ENCODE measurements around the gene DDIT4. TPM values are rescaled to one million over a fixed set of nuclear protein-coding genes. Genes with fewer than 3 reads are reported as not detected.
"Not testable (repeated sequence)": the region's sequence is repeated elsewhere in the genome, so short reads cannot be mapped to it uniquely, and the experiment has no call there.

DDIT4 gene
- total and polyA plus RNA-seq, 2 experiments from 2014 or later = 114 to 136 TPM

DNA sequence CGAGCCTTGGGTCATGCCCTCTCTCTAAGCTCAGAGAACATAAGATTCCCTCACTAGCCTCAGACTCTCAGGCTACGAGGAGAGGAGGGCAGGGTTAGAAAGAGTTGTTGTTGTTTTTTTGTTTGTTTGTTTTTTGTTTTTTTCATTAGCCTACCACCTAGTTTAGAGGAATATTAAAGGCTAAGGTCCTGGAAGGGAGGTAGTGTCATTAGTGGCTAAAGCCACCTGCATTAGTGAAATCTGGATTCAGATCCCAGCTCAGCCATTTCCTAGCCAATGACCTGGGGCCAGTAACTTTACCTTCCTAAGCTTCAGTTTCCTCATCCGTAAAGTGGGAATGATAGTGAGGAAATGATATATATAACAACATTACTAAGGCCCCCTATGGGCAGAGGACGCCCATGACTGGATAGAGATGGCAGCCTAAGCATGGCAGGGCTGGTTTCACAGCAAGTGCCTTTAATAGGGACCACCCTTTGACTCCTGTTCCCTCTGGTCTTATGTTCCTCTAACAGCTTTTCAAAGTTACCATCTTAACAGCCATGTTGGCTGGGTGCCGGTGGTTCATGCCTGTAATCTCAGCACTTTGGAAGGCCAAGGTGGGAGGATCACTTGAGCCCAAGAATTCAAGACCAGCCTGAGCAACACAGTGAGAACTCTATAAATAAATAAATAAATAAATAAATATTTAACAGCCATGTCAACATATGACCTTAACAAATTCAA lies 5.1 kb downstream of the DDIT4 start:
- no peak overlapping the region for H3K27ac ChIP-seq (ENCODE audit: low read depth)
- peaks cover 27% of the 10 kb centered on the region for H3K36me3 Mint-ChIP-seq (ENCODE audit: low read depth)
- H3K9me2 ChIP-seq (ENCODE audit: insufficient read depth) = no peaks in the 10 kb centered on the region
- no peak overlapping the region for H3K27ac Mint-ChIP-seq
- H3K9me3 Mint-ChIP-seq = no peaks in the 10 kb centered on the region
- no peak overlapping the region for H3K4me3 Mint-ChIP-seq
- peaks cover 16% of the 10 kb centered on the region for H3K27me3 Mint-ChIP-seq (ENCODE audit: insufficient read depth, low read depth, poor library complexity)
- peaks cover 21% of the 10 kb centered on the region for H3K79me2 ChIP-seq (replicated peaks; ENCODE audit: insufficient read depth)
- ATAC-seq (no peak), DNase-seq (ENCODE audit: low spot score) (no peak)
- H3K36me3 ChIP-seq (ENCODE audit: insufficient read depth) = peaks cover 6% of the 10 kb centered on the region
- no peak overlapping the region for H3K4me2 ChIP-seq
- peaks cover 19% of the 10 kb centered on the region; the same call in 1 of the 2 replicates for H3F3A ChIP-seq (replicated peaks; ENCODE audit: low read depth)
- TF ChIP-seq CREB1 (CRISPR knock-in tag; IDR thresholded peaks at IDR 0.05; ENCODE audit: low read depth) (no peak), STAT1 (IDR thresholded peaks at IDR 0.05; ENCODE audit: unreplicated experiment) (no peak), EZH2phosphoT487 (IDR thresholded peaks at IDR 0.05; ENCODE audit: unreplicated experiment) (no peak), EZH2 (IDR thresholded peaks at IDR 0.05; ENCODE audit: low read depth, unreplicated experiment) (no peak), ZNF331 (CRISPR knock-in tag; IDR thresholded peaks at IDR 0.05; ENCODE audit: low read depth) (no peak)
- TF ChIP-seq, protein P1, sequence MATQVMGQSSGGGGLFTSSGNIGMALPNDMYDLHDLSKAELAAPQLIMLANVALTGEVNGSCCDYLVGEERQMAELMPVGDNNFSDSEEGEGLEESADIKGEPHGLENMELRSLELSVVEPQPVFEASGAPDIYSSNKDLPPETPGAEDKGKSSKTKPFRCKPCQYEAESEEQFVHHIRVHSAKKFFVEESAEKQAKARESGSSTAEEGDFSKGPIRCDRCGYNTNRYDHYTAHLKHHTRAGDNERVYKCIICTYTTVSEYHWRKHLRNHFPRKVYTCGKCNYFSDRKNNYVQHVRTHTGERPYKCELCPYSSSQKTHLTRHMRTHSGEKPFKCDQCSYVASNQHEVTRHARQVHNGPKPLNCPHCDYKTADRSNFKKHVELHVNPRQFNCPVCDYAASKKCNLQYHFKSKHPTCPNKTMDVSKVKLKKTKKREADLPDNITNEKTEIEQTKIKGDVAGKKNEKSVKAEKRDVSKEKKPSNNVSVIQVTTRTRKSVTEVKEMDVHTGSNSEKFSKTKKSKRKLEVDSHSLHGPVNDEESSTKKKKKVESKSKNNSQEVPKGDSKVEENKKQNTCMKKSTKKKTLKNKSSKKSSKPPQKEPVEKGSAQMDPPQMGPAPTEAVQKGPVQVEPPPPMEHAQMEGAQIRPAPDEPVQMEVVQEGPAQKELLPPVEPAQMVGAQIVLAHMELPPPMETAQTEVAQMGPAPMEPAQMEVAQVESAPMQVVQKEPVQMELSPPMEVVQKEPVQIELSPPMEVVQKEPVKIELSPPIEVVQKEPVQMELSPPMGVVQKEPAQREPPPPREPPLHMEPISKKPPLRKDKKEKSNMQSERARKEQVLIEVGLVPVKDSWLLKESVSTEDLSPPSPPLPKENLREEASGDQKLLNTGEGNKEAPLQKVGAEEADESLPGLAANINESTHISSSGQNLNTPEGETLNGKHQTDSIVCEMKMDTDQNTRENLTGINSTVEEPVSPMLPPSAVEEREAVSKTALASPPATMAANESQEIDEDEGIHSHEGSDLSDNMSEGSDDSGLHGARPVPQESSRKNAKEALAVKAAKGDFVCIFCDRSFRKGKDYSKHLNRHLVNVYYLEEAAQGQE (IDR thresholded peaks at IDR 0.05; ENCODE audit: unreplicated experiment) = no peak
- TF ChIP-seq, protein P2, sequence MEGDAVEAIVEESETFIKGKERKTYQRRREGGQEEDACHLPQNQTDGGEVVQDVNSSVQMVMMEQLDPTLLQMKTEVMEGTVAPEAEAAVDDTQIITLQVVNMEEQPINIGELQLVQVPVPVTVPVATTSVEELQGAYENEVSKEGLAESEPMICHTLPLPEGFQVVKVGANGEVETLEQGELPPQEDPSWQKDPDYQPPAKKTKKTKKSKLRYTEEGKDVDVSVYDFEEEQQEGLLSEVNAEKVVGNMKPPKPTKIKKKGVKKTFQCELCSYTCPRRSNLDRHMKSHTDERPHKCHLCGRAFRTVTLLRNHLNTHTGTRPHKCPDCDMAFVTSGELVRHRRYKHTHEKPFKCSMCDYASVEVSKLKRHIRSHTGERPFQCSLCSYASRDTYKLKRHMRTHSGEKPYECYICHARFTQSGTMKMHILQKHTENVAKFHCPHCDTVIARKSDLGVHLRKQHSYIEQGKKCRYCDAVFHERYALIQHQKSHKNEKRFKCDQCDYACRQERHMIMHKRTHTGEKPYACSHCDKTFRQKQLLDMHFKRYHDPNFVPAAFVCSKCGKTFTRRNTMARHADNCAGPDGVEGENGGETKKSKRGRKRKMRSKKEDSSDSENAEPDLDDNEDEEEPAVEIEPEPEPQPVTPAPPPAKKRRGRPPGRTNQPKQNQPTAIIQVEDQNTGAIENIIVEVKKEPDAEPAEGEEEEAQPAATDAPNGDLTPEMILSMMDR (conservative IDR thresholded peaks at IDR 0.05; ENCODE audit: low read depth in 2 of 2) = peak; percentile 13 to 37; a peak in 1 of 4 replicates
- TF ChIP-seq, protein P3, sequence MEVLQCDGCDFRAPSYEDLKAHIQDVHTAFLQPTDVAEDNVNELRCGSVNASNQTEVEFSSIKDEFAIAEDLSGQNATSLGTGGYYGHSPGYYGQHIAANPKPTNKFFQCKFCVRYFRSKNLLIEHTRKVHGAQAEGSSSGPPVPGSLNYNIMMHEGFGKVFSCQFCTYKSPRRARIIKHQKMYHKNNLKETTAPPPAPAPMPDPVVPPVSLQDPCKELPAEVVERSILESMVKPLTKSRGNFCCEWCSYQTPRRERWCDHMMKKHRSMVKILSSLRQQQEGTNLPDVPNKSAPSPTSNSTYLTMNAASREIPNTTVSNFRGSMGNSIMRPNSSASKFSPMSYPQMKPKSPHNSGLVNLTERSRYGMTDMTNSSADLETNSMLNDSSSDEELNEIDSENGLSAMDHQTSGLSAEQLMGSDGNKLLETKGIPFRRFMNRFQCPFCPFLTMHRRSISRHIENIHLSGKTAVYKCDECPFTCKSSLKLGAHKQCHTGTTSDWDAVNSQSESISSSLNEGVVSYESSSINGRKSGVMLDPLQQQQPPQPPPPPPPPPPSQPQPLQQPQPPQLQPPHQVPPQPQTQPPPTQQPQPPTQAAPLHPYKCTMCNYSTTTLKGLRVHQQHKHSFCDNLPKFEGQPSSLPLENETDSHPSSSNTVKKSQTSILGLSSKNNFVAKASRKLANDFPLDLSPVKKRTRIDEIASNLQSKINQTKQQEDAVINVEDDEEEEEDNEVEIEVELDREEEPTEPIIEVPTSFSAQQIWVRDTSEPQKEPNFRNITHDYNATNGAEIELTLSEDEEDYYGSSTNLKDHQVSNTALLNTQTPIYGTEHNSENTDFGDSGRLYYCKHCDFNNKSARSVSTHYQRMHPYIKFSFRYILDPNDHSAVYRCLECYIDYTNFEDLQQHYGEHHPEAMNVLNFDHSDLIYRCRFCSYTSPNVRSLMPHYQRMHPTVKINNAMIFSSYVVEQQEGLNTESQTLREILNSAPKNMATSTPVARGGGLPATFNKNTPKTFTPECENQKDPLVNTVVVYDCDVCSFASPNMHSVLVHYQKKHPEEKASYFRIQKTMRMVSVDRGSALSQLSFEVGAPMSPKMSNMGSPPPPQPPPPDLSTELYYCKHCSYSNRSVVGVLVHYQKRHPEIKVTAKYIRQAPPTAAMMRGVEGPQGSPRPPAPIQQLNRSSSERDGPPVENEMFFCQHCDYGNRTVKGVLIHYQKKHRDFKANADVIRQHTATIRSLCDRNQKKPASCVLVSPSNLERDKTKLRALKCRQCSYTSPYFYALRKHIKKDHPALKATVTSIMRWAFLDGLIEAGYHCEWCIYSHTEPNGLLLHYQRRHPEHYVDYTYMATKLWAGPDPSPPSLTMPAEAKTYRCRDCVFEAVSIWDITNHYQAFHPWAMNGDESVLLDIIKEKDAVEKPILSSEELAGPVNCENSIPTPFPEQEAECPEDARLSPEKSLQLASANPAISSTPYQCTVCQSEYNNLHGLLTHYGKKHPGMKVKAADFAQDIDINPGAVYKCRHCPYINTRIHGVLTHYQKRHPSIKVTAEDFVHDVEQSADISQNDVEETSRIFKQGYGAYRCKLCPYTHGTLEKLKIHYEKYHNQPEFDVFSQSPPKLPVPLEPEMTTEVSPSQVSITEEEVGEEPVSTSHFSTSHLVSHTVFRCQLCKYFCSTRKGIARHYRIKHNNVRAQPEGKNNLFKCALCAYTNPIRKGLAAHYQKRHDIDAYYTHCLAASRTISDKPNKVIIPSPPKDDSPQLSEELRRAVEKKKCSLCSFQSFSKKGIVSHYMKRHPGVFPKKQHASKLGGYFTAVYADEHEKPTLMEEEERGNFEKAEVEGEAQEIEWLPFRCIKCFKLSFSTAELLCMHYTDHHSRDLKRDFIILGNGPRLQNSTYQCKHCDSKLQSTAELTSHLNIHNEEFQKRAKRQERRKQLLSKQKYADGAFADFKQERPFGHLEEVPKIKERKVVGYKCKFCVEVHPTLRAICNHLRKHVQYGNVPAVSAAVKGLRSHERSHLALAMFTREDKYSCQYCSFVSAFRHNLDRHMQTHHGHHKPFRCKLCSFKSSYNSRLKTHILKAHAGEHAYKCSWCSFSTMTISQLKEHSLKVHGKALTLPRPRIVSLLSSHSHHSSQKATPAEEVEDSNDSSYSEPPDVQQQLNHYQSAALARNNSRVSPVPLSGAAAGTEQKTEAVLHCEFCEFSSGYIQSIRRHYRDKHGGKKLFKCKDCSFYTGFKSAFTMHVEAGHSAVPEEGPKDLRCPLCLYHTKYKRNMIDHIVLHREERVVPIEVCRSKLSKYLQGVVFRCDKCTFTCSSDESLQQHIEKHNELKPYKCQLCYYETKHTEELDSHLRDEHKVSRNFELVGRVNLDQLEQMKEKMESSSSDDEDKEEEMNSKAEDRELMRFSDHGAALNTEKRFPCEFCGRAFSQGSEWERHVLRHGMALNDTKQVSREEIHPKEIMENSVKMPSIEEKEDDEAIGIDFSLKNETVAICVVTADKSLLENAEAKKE (CRISPR knock-in tag; IDR thresholded peaks at IDR 0.05) = no peak
- peaks cover 10% of the 10 kb centered on the region for H4K20me1 ChIP-seq (replicated peaks; ENCODE audit: insufficient read depth)
- no peak overlapping the region for H3K4me3 ChIP-seq
- no peaks in the 10 kb centered on the region for H3K27me3 ChIP-seq (ENCODE audit: insufficient read depth)
- H3K4me1 ChIP-seq (ENCODE audit: insufficient read depth) = peaks cover 13% of the 10 kb centered on the region
- no peak overlapping the region for H2AFZ ChIP-seq
- H3K4me1 Mint-ChIP-seq = peaks cover 24% of the 10 kb centered on the region

DNA sequence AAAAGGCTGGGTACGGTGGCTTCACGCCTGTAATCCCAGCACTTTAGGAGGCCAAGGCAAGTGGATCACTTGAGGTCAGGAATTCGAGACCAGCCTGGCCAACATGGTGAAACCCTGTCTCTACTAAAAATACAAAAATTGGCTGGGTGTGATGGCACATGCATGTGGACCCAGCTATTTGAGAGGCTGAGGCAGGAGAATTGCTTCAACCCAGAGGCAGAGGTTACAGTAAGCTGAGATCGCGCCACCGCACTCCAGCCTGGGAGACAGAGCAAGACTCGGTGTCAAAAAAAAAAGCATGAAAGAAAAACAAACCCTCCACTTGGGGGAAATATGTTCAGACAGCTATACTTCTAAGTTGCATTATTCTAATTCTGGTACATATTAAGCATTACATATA lies 5.9 kb downstream of the DDIT4 start:
- H3K27me3 ChIP-seq (ENCODE audit: insufficient read depth); ATAC-seq; H3K27ac ChIP-seq (ENCODE audit: low read depth); DNase-seq (ENCODE audit: low spot score); H3K36me3 ChIP-seq (ENCODE audit: insufficient read depth); H3K9me3 Mint-ChIP-seq; H3K4me3 ChIP-seq; H3K27ac Mint-ChIP-seq; H3K4me3 Mint-ChIP-seq; H2AFZ ChIP-seq; H3K9me2 ChIP-seq (ENCODE audit: insufficient read depth); H3K4me2 ChIP-seq: not testable (repeated sequence)
- Mint-ChIP-seq H3K4me1 (peaks cover 24% of the 10 kb centered on the region), H3K36me3 (ENCODE audit: low read depth) (peaks cover 22% of the 10 kb centered on the region), H3K27me3 (ENCODE audit: insufficient read depth, low read depth, poor library complexity) (peaks cover 12% of the 10 kb centered on the region)
- Histone ChIP-seq H3K4me1 (ENCODE audit: insufficient read depth) (peaks cover 13% of the 10 kb centered on the region), H3K79me2 (replicated peaks; ENCODE audit: insufficient read depth) (peaks cover 14% of the 10 kb centered on the region), H4K20me1 (replicated peaks; ENCODE audit: insufficient read depth) (peaks cover 10% of the 10 kb centered on the region), H3F3A (replicated peaks; ENCODE audit: low read depth) (peaks cover 19% of the 10 kb centered on the region; the same call in 1 of the 2 replicates)

Data from GM23338 (cell line).